IMR-90 (cell line): Measurements from ENCODE around the gene LRP1B. TPM values are rescaled to one million over a fixed set of nuclear protein-coding genes. Genes with fewer than 3 reads are reported as not detected.

Source experiments
- ATAC-seq: fragments of 200-7000 bp; cut with Tn5 transposase; 2 replicates; pipeline ENCODE4 v1.9.1; 2020; ENCODE audit warnings: low read depth, mild to moderate bottlenecking, moderate library complexity
- BruUV-seq: library from RNA; stranded (reverse); fragments of 400-500 nt; replicated peaks from 2 replicates; lab custom pipeline; 2021; lab: Mats Ljungman, UMichigan
- CTCF ChIA-PET: fragments of 300-600 bp; formaldehyde crosslinking; extraction: SDS; loops from one replicate; lab custom pipeline; 2021; ENCODE audit warnings: antibody characterized with exemption; lab: Yijun Ruan, JAX
- POLR2A ChIA-PET: fragments of 300-600 bp; sonication (Branson Sonifier 250); formaldehyde crosslinking; loops from one replicate; lab custom pipeline; 2022; ENCODE audit warnings: antibody characterized with exemption; ENCODE audit not compliant: unreplicated experiment; lab: Charles Lee
- DNase-seq: peaks from one replicate; pipeline ENCODE4 v3.0.0; 2013
- H2AFZ ChIP-seq: replicated peaks from 2 replicates; pipeline ENCODE3; 2013; ENCODE audit warnings: low read length, mild to moderate bottlenecking; ENCODE audit not compliant: poor library complexity
- H2AK5ac ChIP-seq: 2 replicates; pipeline ENCODE4 v1.6.1; 2013; ENCODE audit warnings: low read depth, low read length, inconsistent platforms
- H2AK9ac ChIP-seq: replicated peaks from 2 replicates; pipeline ENCODE3; 2013; ENCODE audit warnings: mild to moderate bottlenecking, low read depth, low read length, moderate library complexity; ENCODE audit not compliant: poor library complexity
- H2BK120ac ChIP-seq: 2 replicates; pipeline ENCODE4 v1.6.1; 2013; ENCODE audit warnings: low read depth, low read length, inconsistent platforms
- H2BK15ac ChIP-seq: 3 replicates; pipeline ENCODE4 v1.6.1; 2013; ENCODE audit warnings: low read depth, low read length, inconsistent platforms
- H2BK20ac ChIP-seq: 2 replicates; pipeline ENCODE4 v1.6.1; 2013; ENCODE audit warnings: low read depth, mild to moderate bottlenecking, inconsistent platforms, low read length, moderate library complexity
- H2BK5ac ChIP-seq: 2 replicates; pipeline ENCODE4 v1.6.1; 2013; ENCODE audit warnings: mild to moderate bottlenecking, low read depth, low read length, inconsistent platforms; ENCODE audit not compliant: poor library complexity, severe bottlenecking
- H3K14ac ChIP-seq: replicated peaks from 2 replicates; pipeline ENCODE4 v1.6.1; 2013; ENCODE audit warnings: low read depth, low read length, inconsistent platforms
- H3K18ac ChIP-seq: 2 replicates; pipeline ENCODE4 v1.6.1; 2013; ENCODE audit warnings: low read depth, low read length, control low read depth
- H3K23ac ChIP-seq: 2 replicates; pipeline ENCODE4 v1.6.1; 2013; ENCODE audit warnings: low read depth, low read length, inconsistent platforms
- H3K27ac ChIP-seq: 2 replicates; pipeline ENCODE4 v1.5.1; 2013; ENCODE audit warnings: mild to moderate bottlenecking, control low read depth, low read length; ENCODE audit not compliant: insufficient read depth
- H3K27me3 ChIP-seq: 2 replicates; pipeline ENCODE4 v1.6.1; 2013; ENCODE audit warnings: low read length; ENCODE audit not compliant: control insufficient read depth, insufficient read depth
- H3K36me3 ChIP-seq: 2 replicates; pipeline ENCODE4 v1.6.1; 2013; ENCODE audit warnings: low read length, mixed read lengths; ENCODE audit not compliant: control insufficient read depth, insufficient read depth
- H3K4ac ChIP-seq: 2 replicates; pipeline ENCODE4 v1.6.1; 2013; ENCODE audit warnings: low read depth, low read length, inconsistent platforms
- H3K4me1 ChIP-seq: 2 replicates; pipeline ENCODE4 v1.6.1; 2013; ENCODE audit warnings: low read length, mixed read lengths; ENCODE audit not compliant: control insufficient read depth, insufficient read depth
- H3K4me2 ChIP-seq: 2 replicates; pipeline ENCODE4 v1.6.1; 2013; ENCODE audit warnings: low read depth, mild to moderate bottlenecking, control low read depth, low read length, moderate library complexity
- H3K4me3 ChIP-seq: 2 replicates; pipeline ENCODE4 v1.5.1; 2013; ENCODE audit warnings: low read depth, mild to moderate bottlenecking, control low read depth, low read length, moderate library complexity; ENCODE audit not compliant: insufficient read depth
- H3K56ac ChIP-seq: 2 replicates; pipeline ENCODE4 v1.6.1; 2013; ENCODE audit warnings: low read length, inconsistent platforms; ENCODE audit not compliant: insufficient read depth; ENCODE audit errors: extremely low read depth
- H3K79me1 ChIP-seq, 2 experiments: 2 replicates each; pipeline ENCODE4 v1.6.1; 2013; ENCODE audit warnings: low read length in 2 of 2, inconsistent platforms in 1 of 2, low read depth in 1 of 2
- H3K9ac ChIP-seq: 2 replicates; pipeline ENCODE4 v1.6.1; 2013; ENCODE audit warnings: low read depth, low read length, control low read depth
- H3K9me1 ChIP-seq: 2 replicates; pipeline ENCODE4 v1.6.1; 2013; ENCODE audit warnings: low read length, inconsistent platforms; ENCODE audit not compliant: insufficient read depth
- H3K9me3 ChIP-seq: 2 replicates; pipeline ENCODE4 v1.6.1; 2013; ENCODE audit warnings: low read length; ENCODE audit not compliant: control insufficient read depth, insufficient read depth
- H4K20me1 ChIP-seq: 2 replicates; pipeline ENCODE4 v1.6.1; 2013; ENCODE audit warnings: low read length, inconsistent platforms; ENCODE audit not compliant: insufficient read depth
- H4K5ac ChIP-seq: 2 replicates; pipeline ENCODE4 v1.6.1; 2013; ENCODE audit warnings: mild to moderate bottlenecking, low read depth, low read length, control low read depth
- H4K8ac ChIP-seq, 2 experiments: 2 replicates each; pipeline ENCODE4 v1.6.1; 2013; ENCODE audit warnings: low read depth in 2 of 2, low read length in 2 of 2, control low read depth in 1 of 2, inconsistent platforms in 1 of 2
- H4K91ac ChIP-seq: 2 replicates; pipeline ENCODE4 v1.6.1; 2013; ENCODE audit warnings: low read depth, low read length, inconsistent platforms; ENCODE audit not compliant: insufficient read depth
- BHLHE40 ChIP-seq: fragments of 150-350 bp; IDR thresholded peaks from 2 replicates; pipeline ENCODE4 v1.6.1; 2016; ENCODE audit warnings: mild to moderate bottlenecking, low read depth, low read length
- CEBPB ChIP-seq: IDR thresholded peaks from 2 replicates; pipeline ENCODE4 v1.6.1; 2012; ENCODE audit warnings: low read depth, low read length, improper control_type of control experiment
- CHD1 ChIP-seq: IDR thresholded peaks from 2 replicates; pipeline ENCODE4 v1.6.1; 2012; ENCODE audit warnings: low read depth, low read length, improper control_type of control experiment
- CTCF ChIP-seq: conservative IDR thresholded peaks from 2 replicates; pipeline ENCODE4 v1.5.1; 2012; ENCODE audit warnings: mild to moderate bottlenecking, low read depth, low read length, improper control_type of control experiment
- ELK1 ChIP-seq: fragments of 150-350 bp; IDR thresholded peaks from 2 replicates; pipeline ENCODE4 v1.6.1; 2016; ENCODE audit warnings: low read depth, mild to moderate bottlenecking, low read length, moderate library complexity, borderline replicate concordance
- FOS ChIP-seq: fragments of 150-350 bp; IDR thresholded peaks from 2 replicates; pipeline ENCODE4 v1.6.1; 2016; ENCODE audit warnings: low read depth, low read length
- MAFK ChIP-seq: IDR thresholded peaks from 2 replicates; pipeline ENCODE4 v1.6.1; 2012; ENCODE audit warnings: low read depth, low read length, improper control_type of control experiment
- MAZ ChIP-seq: IDR thresholded peaks from 2 replicates; pipeline ENCODE4 v1.6.1; 2012; ENCODE audit warnings: low read depth, mild to moderate bottlenecking, low read length, improper control_type of control experiment, moderate library complexity, borderline replicate concordance
- MXI1 ChIP-seq: IDR thresholded peaks from 2 replicates; pipeline ENCODE4 v1.6.1; 2012; ENCODE audit warnings: low read depth, mild to moderate bottlenecking, low read length, moderate library complexity, borderline replicate concordance
- NFE2L2 ChIP-seq: fragments of 150-350 bp; IDR thresholded peaks from 2 replicates; pipeline ENCODE4 v1.6.1; 2016; ENCODE audit warnings: low read depth, mild to moderate bottlenecking, low read length
- POLR2A ChIP-seq: IDR thresholded peaks from 2 replicates; pipeline ENCODE4 v1.6.1; 2012; ENCODE audit warnings: mild to moderate bottlenecking, low read depth, low read length
- RAD21 ChIP-seq: IDR thresholded peaks from 2 replicates; pipeline ENCODE4 v1.6.1; 2012; ENCODE audit warnings: low read length, improper control_type of control experiment
- RCOR1 ChIP-seq: IDR thresholded peaks from 2 replicates; pipeline ENCODE4 v1.6.1; 2012; ENCODE audit warnings: mild to moderate bottlenecking, low read length, improper control_type of control experiment; ENCODE audit not compliant: insufficient replicate concordance
- RFX5 ChIP-seq: IDR thresholded peaks from 2 replicates; pipeline ENCODE4 v1.8.0; 2012; ENCODE audit warnings: low read depth, mild to moderate bottlenecking, low read length, moderate library complexity
- SMC3 ChIP-seq: fragments of 150-350 bp; IDR thresholded peaks from 2 replicates; pipeline ENCODE4 v1.6.1; 2016; ENCODE audit warnings: low read depth, mild to moderate bottlenecking, antibody characterized with exemption, low read length, moderate library complexity
- USF2 ChIP-seq: fragments of 150-350 bp; IDR thresholded peaks from 2 replicates; pipeline ENCODE4 v1.6.1; 2017; ENCODE audit warnings: mild to moderate bottlenecking, antibody characterized with exemption, low read length, low read depth
- WGBS, 2 experiments: methylation state at CpG; one replicate each; pipeline versions ENCODE4 v1.1.5 to v1.1.7; 2013; ENCODE audit warnings: missing lambda C conversion rate in 2 of 2; ENCODE audit not compliant: insufficient read length in 1 of 2; ENCODE audit errors: extremely low coverage in 2 of 2; 5-methylcytosine and 5-hydroxymethylcytosine counted together
- dilution Hi-C: fragments of 300-500 bp; cut with HindIII; formaldehyde crosslinking; loops from one replicate; pipeline ENCODE4 v1.14.3; 2018; ENCODE audit warnings: low sequenced_read_pairs; ENCODE audit not compliant: unreplicated experiment
- in situ Hi-C: fragments of 300-500 bp; cut with MboI; formaldehyde crosslinking; loops from 3 replicates; pipeline ENCODE4 v1.14.3; 2019; ENCODE audit warnings: low sequenced_read_pairs, inconsistent platforms, mixed read lengths
- intact Hi-C: fragments of 100-400 bp; cut with micrococcal nuclease; formaldehyde crosslinking; loops from 2 replicates; pipeline ENCODE4 v1.10.0; 2022
- polyA plus RNA-seq, 3 experiments: library from polyadenylated mRNA; depleted of rRNA; stranded (reverse); fragments of >200 nt; gene quantifications; 2 replicates each; pipeline ENCODE4 v1.2.3, GENCODE V29; 2012; ENCODE audit warnings: low replicate concordance in 1 of 3
- total RNA-seq: library from RNA; depleted of rRNA; stranded (reverse); fragments of >200 nt; gene quantifications from 2 replicates; pipeline ENCODE4 v1.2.3, GENCODE V29; 2012

The LRP1B gene
- total and polyA plus RNA-seq, 2 of the 4 experiments (the other 2 are of a cell fraction) = under 0.01 to 0.02 TPM

- Histone ChIP-seq H3K56ac (no peak overlapping the region), H3K9me3 (no peaks in the 10 kb centered on the region; the same call in 1 of the 2 replicates), H2AK5ac (no peak overlapping the region), H4K20me1 (no peaks in the 10 kb centered on the region), H2BK20ac (no peak overlapping the region), H3K18ac (no peak overlapping the region), H2BK15ac (no peak overlapping the region), H2BK120ac (no peak overlapping the region), H3K27ac (no peak overlapping the region), H3K14ac (no peak overlapping the region), H3K23ac (no peak overlapping the region), H3K4me2 (no peak overlapping the region), H4K91ac (no peak overlapping the region), H2BK5ac (no peak overlapping the region), H3K4me3 (no peak overlapping the region), H4K5ac (no peak overlapping the region), H3K79me1 (no peaks in the 10 kb centered on the region), H3K9ac (no peak overlapping the region), H3K27me3 (no peaks in the 10 kb centered on the region), H2AFZ (no peak overlapping the region), H2AK9ac (no peak overlapping the region), H3K4ac (no peak overlapping the region), H4K8ac (no peak overlapping the region), H3K9me1 (no peaks in the 10 kb centered on the region), H3K4me1 (no peaks in the 10 kb centered on the region), H3K36me3 (no peaks in the 10 kb centered on the region)
- no CpG with 5 or more reads among the region's 1 CpG for WGBS, 2 experiments
- BruUV-seq = no TSS peak
- POLR2A ChIA-PET = no interaction called here
- dilution Hi-C loops = no loop called here
- intact Hi-C loops = no loop called here
- DNase-seq (no peak), ATAC-seq (no peak)
- in situ Hi-C loops = no loop called here
- TF ChIP-seq CTCF (no peak), CHD1 (no peak), USF2 (no peak), MAZ (no peak), ELK1 (no peak), MAFK (no peak), FOS (no peak), SMC3 (no peak), RAD21 (no peak), MXI1 (no peak), RFX5 (no peak), POLR2A (no peak), NFE2L2 (no peak), CEBPB (no peak), RCOR1 (no peak), BHLHE40 (no peak)
- CTCF ChIA-PET = interaction anchor here (0.6 kb wide), 1 partner anchor 1171 kb away, joined by 5 read pairs; no protein-coding TSS in a partner anchor
Measured at GRCh38 chr2:140246957-140247356, 1883.9 kb downstream of the LRP1B start.
